CD4-positive, alpha-beta memory T cell (primary cell): ENCODE results near the gene OR2G3. TPM values are rescaled to one million over a fixed set of nuclear protein-coding genes. Genes with fewer than 3 reads are reported as not detected.

Experiments
- CTCF ChIA-PET: fragments of 350-600 bp; sonication (Branson Sonifier 250); formaldehyde crosslinking; loops from one replicate; lab custom pipeline; 2021; ENCODE audit warnings: inconsistent platforms; ENCODE audit not compliant: partially characterized antibody; lab: Charles Lee
- POLR2A ChIA-PET: fragments of 350-600 bp; sonication (Branson Sonifier 250); formaldehyde crosslinking; loops from one replicate; lab custom pipeline; 2021; ENCODE audit not compliant: partially characterized antibody; lab: Charles Lee
- DNase-seq, 5 donors: peaks; one replicate each; pipeline versions ENCODE4 v3.0.0 to v3.0.0-alpha.2; 2020 to 2022; ENCODE audit warnings: mixed read lengths in 1 of 5
- H3K27ac ChIP-seq: one replicate; pipeline ENCODE4 v1.7.0; 2013; ENCODE audit warnings: low read depth, low read length
- H3K27me3 ChIP-seq: 2 replicates; pipeline ENCODE4 v1.7.0; 2013; ENCODE audit warnings: mild to moderate bottlenecking, low read length, moderate library complexity; ENCODE audit not compliant: insufficient read depth
- H3K36me3 ChIP-seq: 2 replicates; pipeline ENCODE4 v1.7.0; 2013; ENCODE audit warnings: mild to moderate bottlenecking, low read length, moderate library complexity; ENCODE audit not compliant: insufficient read depth
- H3K4me1 ChIP-seq: 2 replicates; pipeline ENCODE4 v1.7.0; 2013; ENCODE audit warnings: mild to moderate bottlenecking, low read length, moderate library complexity; ENCODE audit not compliant: insufficient read depth
- H3K4me3 ChIP-seq, 2 donors: one replicate each; pipeline ENCODE4 v1.7.0; 2013; ENCODE audit warnings: low read length in 2 of 2, mild to moderate bottlenecking in 1 of 2
- H3K9me3 ChIP-seq, 2 donors: one replicate each; pipeline ENCODE4 v1.7.0; 2013; ENCODE audit warnings: low read length in 2 of 2, control low read depth in 1 of 2; ENCODE audit not compliant: control insufficient read depth in 1 of 2
- H3K27ac Mint-ChIP-seq, 7 donors: one replicate each; pipeline ENCODE4 v1.8.0; 2020 to 2021; ENCODE audit warnings: mixed read lengths in 7 of 7, mild to moderate bottlenecking in 6 of 7, inconsistent platforms in 3 of 7, moderate library complexity in 3 of 7
- H3K27me3 Mint-ChIP-seq, 2 donors: one replicate each; pipeline ENCODE4 v1.8.0; 2020 to 2021; ENCODE audit warnings: mixed read lengths in 2 of 2
- H3K36me3 Mint-ChIP-seq, 2 donors: one replicate each; pipeline ENCODE4 v1.8.0; 2020 to 2021; ENCODE audit warnings: mixed read lengths in 2 of 2, inconsistent platforms in 1 of 2, mild to moderate bottlenecking in 1 of 2
- H3K4me1 Mint-ChIP-seq, 4 donors: one replicate each; pipeline ENCODE4 v1.8.0; 2020 to 2021; ENCODE audit warnings: mixed read lengths in 4 of 4, mild to moderate bottlenecking in 1 of 4
- H3K4me3 Mint-ChIP-seq, 8 donors: one replicate each; pipeline ENCODE4 v1.8.0; 2020 to 2021; ENCODE audit warnings: mixed read lengths in 8 of 8, mild to moderate bottlenecking in 7 of 8, moderate library complexity in 6 of 8, inconsistent platforms in 3 of 8
- H3K9me3 Mint-ChIP-seq, 8 donors: one replicate each; pipeline ENCODE4 v1.8.0; 2020 to 2021; ENCODE audit warnings: mixed read lengths in 8 of 8, mild to moderate bottlenecking in 5 of 8, inconsistent platforms in 3 of 8, moderate library complexity in 1 of 8
- intact Hi-C: fragments of 100-400 bp; cut with micrococcal nuclease; formaldehyde crosslinking; loops from one replicate; pipeline ENCODE4 v1.15.1; 2023
- polyA plus RNA-seq, 2 donors: library from polyadenylated mRNA; unstranded; fragments of 300-500 nt; fragmentation: Illumina TruSeq; gene quantifications; one replicate each; pipeline ENCODE4 v1.2.3, GENCODE V29; 2021
- total RNA-seq, 2 experiments: library from RNA; stranded (reverse); gene quantifications; one replicate each; pipeline ENCODE4 v1.2.3, GENCODE V29; 2021

Gene OR2G3
- total and polyA plus RNA-seq, 4 experiments from 2014 or later = not detected

GRCh38 chr1:247578946-247579460 is 26.4 kb upstream of the OR2G3 start:
- no peak overlapping the region for H3K4me3 ChIP-seq
- no peak for DNase-seq
- no peaks in the 10 kb centered on the region for H3K36me3 Mint-ChIP-seq
- H3K27ac ChIP-seq = no peak overlapping the region
- no peak overlapping the region for H3K27ac Mint-ChIP-seq
- no peaks in the 10 kb centered on the region for H3K4me1 ChIP-seq
- no peaks in the 10 kb centered on the region for H3K9me3 ChIP-seq
- H3K36me3 ChIP-seq = no peaks in the 10 kb centered on the region
- H3K9me3 Mint-ChIP-seq = no peaks in the 10 kb centered on the region
- peaks cover 9 to 11% of the 10 kb centered on the region in 2 donors for H3K27me3 Mint-ChIP-seq
- no peak overlapping the region for H3K4me3 Mint-ChIP-seq
- H3K27me3 ChIP-seq = no peaks in the 10 kb centered on the region
- CTCF ChIA-PET = no interaction called here
- POLR2A ChIA-PET = no interaction called here
- intact Hi-C loops = no loop called here
- H3K4me1 Mint-ChIP-seq = no peaks in the 10 kb centered on the region

GRCh38 chr1:247588060-247588459 is 17.3 kb upstream of the OR2G3 start, which contains the start of gene OR2G2:
TSS of gene OR2G2 (plus strand) at chr1:247588360. CDS start at chr1:247588360, 0 bp downstream.
- CTCF ChIA-PET = no interaction called here
- intact Hi-C loops = no loop called here

GRCh38 chr1:247613405-247613804 is 8.0 kb downstream of the OR2G3 start:
- Mint-ChIP-seq H3K4me3 (no peak overlapping the region), H3K27me3 (peaks cover 0 to 1% of the 10 kb centered on the region in 2 donors), H3K9me3 (peaks cover 0 to 12% (median 3%) of the 10 kb centered on the region in 8 donors), H3K36me3 (no peaks in the 10 kb centered on the region), H3K4me1 (no peaks in the 10 kb centered on the region), H3K27ac (no peak overlapping the region)
- H3K36me3 ChIP-seq = no peaks in the 10 kb centered on the region
- ChIA-PET CTCF (no interaction called here), POLR2A (no interaction called here)
- H3K9me3 ChIP-seq = no peaks in the 10 kb centered on the region
- H3K4me1 ChIP-seq = no peaks in the 10 kb centered on the region
- no peak overlapping the region for H3K4me3 ChIP-seq
- H3K27me3 ChIP-seq = no peaks in the 10 kb centered on the region
- no peak overlapping the region for H3K27ac ChIP-seq
- DNase-seq = no peak
- intact Hi-C loops = no loop called here

More at GRCh38 chr1:247588060-247588459, 17.3 kb upstream of the OR2G3 start, which contains the start of gene OR2G2:
- no peaks in the 10 kb centered on the region for H3K27me3 ChIP-seq
- POLR2A ChIA-PET = no interaction called here
- no peak within 1 kb of the TSS for H3K27ac ChIP-seq
- no peak for DNase-seq
- Mint-ChIP-seq H3K36me3 (no peaks in the 10 kb centered on the region), H3K9me3 (peaks cover 0 to 6% (median 3%) of the 10 kb centered on the region in 8 donors), H3K27me3 (peaks cover 2 to 4% of the 10 kb centered on the region in 2 donors), H3K4me1 (no peaks in the 10 kb centered on the region), H3K4me3 (no peak within 1 kb of the TSS), H3K27ac (no peak within 1 kb of the TSS)
- no peaks in the 10 kb centered on the region for H3K4me1 ChIP-seq
- H3K9me3 ChIP-seq = no peaks in the 10 kb centered on the region
- no peak within 1 kb of the TSS for H3K4me3 ChIP-seq
- H3K36me3 ChIP-seq = no peaks in the 10 kb centered on the region

- H3K9me3 Mint-ChIP-seq = peaks cover 0 to 7% (median under 1%) of the 10 kb centered on the region in 8 donors
- no peak for DNase-seq
- H3K27ac Mint-ChIP-seq = no peak overlapping the region
- intact Hi-C loops = no loop called here
- Histone ChIP-seq H3K9me3 (no peaks in the 10 kb centered on the region), H3K36me3 (no peaks in the 10 kb centered on the region), H3K4me1 (no peaks in the 10 kb centered on the region), H3K27me3 (no peaks in the 10 kb centered on the region), H3K4me3 (no peak overlapping the region), H3K27ac (no peak overlapping the region)
- ChIA-PET POLR2A (no interaction called here), CTCF (no interaction called here)
- no peaks in the 10 kb centered on the region for H3K36me3 Mint-ChIP-seq
- H3K27me3 Mint-ChIP-seq = peaks cover 0 to 1% of the 10 kb centered on the region in 2 donors
- no peak overlapping the region for H3K4me3 Mint-ChIP-seq
- no peaks in the 10 kb centered on the region for H3K4me1 Mint-ChIP-seq
Measured at GRCh38 chr1:247614625-247615024, 9.2 kb downstream of the OR2G3 start.

- POLR2A ChIA-PET = no interaction called here
Measured at GRCh38 chr1:247627951-247628350, 22.6 kb downstream of the OR2G3 start.

GRCh38 chr1:247638011-247638410 is 32.6 kb downstream of the OR2G3 start:
- CTCF ChIA-PET = interaction anchor here (0.6 kb wide), 1 partner anchor 265 kb away, joined by 3 read pairs; no protein-coding TSS in a partner anchor
- peaks cover 19 to 25% of the 10 kb centered on the region in 2 donors for H3K27me3 Mint-ChIP-seq
- Histone ChIP-seq H3K27ac (no peak overlapping the region), H3K4me1 (no peaks in the 10 kb centered on the region), H3K36me3 (no peaks in the 10 kb centered on the region), H3K4me3 (no peak overlapping the region), H3K9me3 (no peaks in the 10 kb centered on the region), H3K27me3 (no peaks in the 10 kb centered on the region)
- POLR2A ChIA-PET = no interaction called here
- intact Hi-C loops = no loop called here
- no peak overlapping the region for H3K4me3 Mint-ChIP-seq
- peaks cover 0 to 2% (median under 1%) of the 10 kb centered on the region in 4 donors for H3K4me1 Mint-ChIP-seq
- H3K36me3 Mint-ChIP-seq = peaks cover 0 to 3% of the 10 kb centered on the region in 2 donors
- H3K9me3 Mint-ChIP-seq = peaks cover 0 to 14% (median 5%) of the 10 kb centered on the region in 8 donors
- no peak for DNase-seq
- no peak overlapping the region for H3K27ac Mint-ChIP-seq

More at GRCh38 chr1:247627951-247628350, 22.6 kb downstream of the OR2G3 start:
- no peaks in the 10 kb centered on the region for H3K36me3 ChIP-seq
- peaks cover 0 to 13% (median 7%) of the 10 kb centered on the region in 8 donors for H3K9me3 Mint-ChIP-seq
- CTCF ChIA-PET = no interaction called here
- H3K27ac ChIP-seq = no peak overlapping the region
- H3K27ac Mint-ChIP-seq = no peak overlapping the region
- no peaks in the 10 kb centered on the region for H3K36me3 Mint-ChIP-seq
- H3K27me3 ChIP-seq = no peaks in the 10 kb centered on the region
- H3K27me3 Mint-ChIP-seq = peaks cover 0 to 4% of the 10 kb centered on the region in 2 donors
- H3K4me3 ChIP-seq = no peak overlapping the region
- no peaks in the 10 kb centered on the region for H3K4me1 Mint-ChIP-seq
- no peaks in the 10 kb centered on the region for H3K9me3 ChIP-seq
- H3K4me3 Mint-ChIP-seq = no peak overlapping the region
- DNase-seq = no peak
- intact Hi-C loops = no loop called here
- H3K4me1 ChIP-seq = no peaks in the 10 kb centered on the region

GRCh38 chr1:247638781-247639180 is 33.4 kb downstream of the OR2G3 start:
- H3K9me3 Mint-ChIP-seq = peaks cover 0 to 12% (median 5%) of the 10 kb centered on the region in 8 donors
- H3K27me3 Mint-ChIP-seq = peaks cover 21 to 25% of the 10 kb centered on the region in 2 donors
- H3K4me3 Mint-ChIP-seq = peak overlapping the region in 2 of 8 donors; percentile 19 to 59
- Histone ChIP-seq H3K27ac (no peak overlapping the region), H3K27me3 (no peaks in the 10 kb centered on the region), H3K4me3 (no peak overlapping the region), H3K36me3 (no peaks in the 10 kb centered on the region), H3K4me1 (no peaks in the 10 kb centered on the region), H3K9me3 (no peaks in the 10 kb centered on the region)
- intact Hi-C loops = no loop called here
- peaks cover 0 to 2% (median under 1%) of the 10 kb centered on the region in 4 donors for H3K4me1 Mint-ChIP-seq
- ChIA-PET POLR2A (no interaction called here), CTCF (no interaction called here)
- no peak for DNase-seq
- peaks cover 0 to 3% of the 10 kb centered on the region in 2 donors for H3K36me3 Mint-ChIP-seq
- no peak overlapping the region for H3K27ac Mint-ChIP-seq
